CD4-positive, CD25-positive, alpha-beta regulatory T cell (primary cell): ENCODE results near the gene DENND2A. TPM values are rescaled to one million over a fixed set of nuclear protein-coding genes. Genes with fewer than 3 reads are reported as not detected.

ENCODE experiments used
- ATAC-seq, 2 donors: fragments of 150-1000 bp; cut with Tn5 transposase; one replicate each; pipeline ENCODE4 v1.10.0; 2021; ENCODE audit warnings: low read depth in 2 of 2, moderate number of reproducible peaks in 2 of 2, moderate library complexity in 1 of 2
- DNase-seq, 3 donors: peaks; one replicate each; pipeline versions ENCODE4 v3.0.0 to v3.0.0-alpha.2; 2012 to 2022; ENCODE audit warnings: mixed read lengths in 1 of 3
- H3K27ac ChIP-seq: one replicate; pipeline ENCODE4 v1.7.0; 2013; ENCODE audit warnings: mild to moderate bottlenecking, low read length; ENCODE audit not compliant: insufficient read depth, poor library complexity, severe bottlenecking
- H3K27me3 ChIP-seq: one replicate; pipeline ENCODE4 v1.7.0; 2013; ENCODE audit warnings: low read length; ENCODE audit not compliant: control insufficient read depth, insufficient read depth
- H3K36me3 ChIP-seq: one replicate; pipeline ENCODE4 v1.7.0; 2013; ENCODE audit warnings: mild to moderate bottlenecking, low read length, moderate library complexity; ENCODE audit not compliant: control insufficient read depth, insufficient read depth
- H3K4me1 ChIP-seq: 2 replicates; pipeline ENCODE4 v1.7.0; 2013; ENCODE audit warnings: mild to moderate bottlenecking, low read length; ENCODE audit not compliant: insufficient read depth, control insufficient read depth, poor library complexity, severe bottlenecking
- H3K4me3 ChIP-seq: one replicate; pipeline ENCODE4 v1.7.0; 2013; ENCODE audit warnings: low read depth, mild to moderate bottlenecking, low read length, moderate library complexity
- H3K9me3 ChIP-seq, 2 experiments: 1 replicate in 1 of 2; 2 replicates in 1 of 2; pipeline ENCODE4 v1.7.0; 2013; ENCODE audit warnings: low read length in 2 of 2, mild to moderate bottlenecking in 1 of 2, moderate library complexity in 1 of 2; ENCODE audit not compliant: control insufficient read depth in 2 of 2
- H3K27ac Mint-ChIP-seq, 3 donors: one replicate each; pipeline ENCODE4 v1.8.0; 2020 to 2022; ENCODE audit warnings: mild to moderate bottlenecking in 3 of 3, mixed read lengths in 3 of 3, moderate library complexity in 2 of 3
- H3K27me3 Mint-ChIP-seq: one replicate; pipeline ENCODE4 v1.8.0; 2022; ENCODE audit warnings: mild to moderate bottlenecking, mixed read lengths
- H3K36me3 Mint-ChIP-seq: one replicate; pipeline ENCODE4 v1.8.0; 2020; ENCODE audit warnings: mixed read lengths
- H3K4me1 Mint-ChIP-seq, 4 donors: one replicate each; pipeline ENCODE4 v1.8.0; 2020 to 2022; ENCODE audit warnings: mixed read lengths in 4 of 4, mild to moderate bottlenecking in 1 of 4
- H3K4me3 Mint-ChIP-seq, 4 donors: one replicate each; pipeline ENCODE4 v1.8.0; 2020 to 2022; ENCODE audit warnings: mild to moderate bottlenecking in 4 of 4, mixed read lengths in 4 of 4, moderate library complexity in 3 of 4
- H3K9me3 Mint-ChIP-seq, 7 donors: one replicate each; pipeline ENCODE4 v1.8.0; 2020 to 2022; ENCODE audit warnings: mixed read lengths in 7 of 7, mild to moderate bottlenecking in 3 of 7, moderate library complexity in 2 of 7
- polyA plus RNA-seq, 4 donors: library from polyadenylated mRNA; unstranded; fragments of 300-500 nt; fragmentation: Illumina TruSeq; gene quantifications; one replicate each; pipeline ENCODE4 v1.2.3, GENCODE V29; 2021
- total RNA-seq: library from RNA; stranded (reverse); gene quantifications from one replicate; pipeline ENCODE4 v1.2.3, GENCODE V29; 2022

Gene DENND2A, protein sequence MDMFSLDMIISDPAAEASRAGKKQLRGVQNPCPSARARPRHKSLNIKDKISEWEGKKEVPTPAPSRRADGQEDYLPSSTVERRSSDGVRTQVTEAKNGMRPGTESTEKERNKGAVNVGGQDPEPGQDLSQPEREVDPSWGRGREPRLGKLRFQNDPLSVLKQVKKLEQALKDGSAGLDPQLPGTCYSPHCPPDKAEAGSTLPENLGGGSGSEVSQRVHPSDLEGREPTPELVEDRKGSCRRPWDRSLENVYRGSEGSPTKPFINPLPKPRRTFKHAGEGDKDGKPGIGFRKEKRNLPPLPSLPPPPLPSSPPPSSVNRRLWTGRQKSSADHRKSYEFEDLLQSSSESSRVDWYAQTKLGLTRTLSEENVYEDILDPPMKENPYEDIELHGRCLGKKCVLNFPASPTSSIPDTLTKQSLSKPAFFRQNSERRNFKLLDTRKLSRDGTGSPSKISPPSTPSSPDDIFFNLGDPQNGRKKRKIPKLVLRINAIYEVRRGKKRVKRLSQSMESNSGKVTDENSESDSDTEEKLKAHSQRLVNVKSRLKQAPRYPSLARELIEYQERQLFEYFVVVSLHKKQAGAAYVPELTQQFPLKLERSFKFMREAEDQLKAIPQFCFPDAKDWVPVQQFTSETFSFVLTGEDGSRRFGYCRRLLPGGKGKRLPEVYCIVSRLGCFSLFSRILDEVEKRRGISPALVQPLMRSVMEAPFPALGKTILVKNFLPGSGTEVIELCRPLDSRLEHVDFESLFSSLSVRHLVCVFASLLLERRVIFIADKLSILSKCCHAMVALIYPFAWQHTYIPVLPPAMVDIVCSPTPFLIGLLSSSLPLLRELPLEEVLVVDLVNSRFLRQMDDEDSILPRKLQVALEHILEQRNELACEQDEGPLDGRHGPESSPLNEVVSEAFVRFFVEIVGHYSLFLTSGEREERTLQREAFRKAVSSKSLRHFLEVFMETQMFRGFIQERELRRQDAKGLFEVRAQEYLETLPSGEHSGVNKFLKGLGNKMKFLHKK
- total RNA-seq (not detected), polyA plus RNA-seq (not detected)

DNA sequence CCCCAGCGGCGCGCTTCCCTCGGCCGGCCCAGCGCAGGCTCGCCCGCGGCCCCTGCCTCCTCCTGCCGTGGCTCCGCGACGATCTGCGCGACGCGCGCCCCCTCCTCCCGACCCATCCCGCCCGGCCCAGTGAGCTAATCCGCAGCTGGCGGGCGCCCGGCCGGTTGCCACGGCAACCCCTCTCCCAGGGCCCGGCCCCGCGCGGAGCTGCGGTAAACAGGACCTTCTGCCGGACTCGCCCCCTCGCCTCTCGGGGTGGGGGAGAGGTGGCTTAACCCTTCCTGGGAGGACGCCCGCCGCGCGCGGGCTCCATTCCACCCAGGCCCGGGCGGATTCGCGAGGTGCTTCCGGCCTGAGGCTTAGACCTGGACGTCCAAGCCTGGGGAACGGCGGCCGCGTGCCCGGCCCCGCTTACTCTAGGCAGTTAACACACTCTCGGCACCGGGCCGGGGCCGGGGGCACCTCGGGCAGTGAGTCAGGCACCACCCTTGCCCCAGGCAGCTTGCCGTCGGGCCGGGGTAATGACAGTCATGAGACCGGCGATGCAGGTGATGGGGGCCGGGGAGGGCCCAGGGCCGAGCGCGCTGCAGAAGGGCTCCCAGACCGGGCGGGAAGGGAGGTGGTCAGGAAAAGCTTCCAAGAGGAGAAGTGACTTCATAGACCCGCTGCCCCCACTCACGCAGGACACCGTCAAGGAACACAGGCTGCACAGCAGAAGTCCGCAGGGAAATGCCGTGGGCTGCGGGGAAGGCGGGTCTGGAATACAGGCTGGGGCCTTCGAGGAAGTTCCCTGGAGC is at the start of gene DENND2A:
Gene DENND2A (minus strand): TSS at position 87 of the 797 bp plus-strand sequence. CDS start 38,416 bp downstream, outside the sequence.
- peak within 1 kb of the TSS in 1 of 3 donors; percentile 8 for H3K27ac Mint-ChIP-seq
- peaks cover 4% of the 10 kb centered on the region for H3K36me3 Mint-ChIP-seq
- DNase-seq (peak in 1 of 3 donors; percentile 5), ATAC-seq (no peak)
- Histone ChIP-seq H3K4me3 (no peak within 1 kb of the TSS), H3K9me3 (no peaks in the 10 kb centered on the region), H3K27ac (no peak within 1 kb of the TSS), H3K36me3 (no peaks in the 10 kb centered on the region), H3K27me3 (peaks cover 19% of the 10 kb centered on the region), H3K4me1 (peaks cover 14% of the 10 kb centered on the region)
- H3K4me1 Mint-ChIP-seq, result peaks cover 0 to 21% (median 5%) of the 10 kb centered on the region in 4 donors
- H3K9me3 Mint-ChIP-seq, result peaks cover 0 to 3% (median 0%) of the 10 kb centered on the region in 7 donors
- peak within 1 kb of the TSS in 3 of 4 donors; percentile 17 to 87 (median 85) for H3K4me3 Mint-ChIP-seq
- peaks cover 63% of the 10 kb centered on the region for H3K27me3 Mint-ChIP-seq

DNA sequence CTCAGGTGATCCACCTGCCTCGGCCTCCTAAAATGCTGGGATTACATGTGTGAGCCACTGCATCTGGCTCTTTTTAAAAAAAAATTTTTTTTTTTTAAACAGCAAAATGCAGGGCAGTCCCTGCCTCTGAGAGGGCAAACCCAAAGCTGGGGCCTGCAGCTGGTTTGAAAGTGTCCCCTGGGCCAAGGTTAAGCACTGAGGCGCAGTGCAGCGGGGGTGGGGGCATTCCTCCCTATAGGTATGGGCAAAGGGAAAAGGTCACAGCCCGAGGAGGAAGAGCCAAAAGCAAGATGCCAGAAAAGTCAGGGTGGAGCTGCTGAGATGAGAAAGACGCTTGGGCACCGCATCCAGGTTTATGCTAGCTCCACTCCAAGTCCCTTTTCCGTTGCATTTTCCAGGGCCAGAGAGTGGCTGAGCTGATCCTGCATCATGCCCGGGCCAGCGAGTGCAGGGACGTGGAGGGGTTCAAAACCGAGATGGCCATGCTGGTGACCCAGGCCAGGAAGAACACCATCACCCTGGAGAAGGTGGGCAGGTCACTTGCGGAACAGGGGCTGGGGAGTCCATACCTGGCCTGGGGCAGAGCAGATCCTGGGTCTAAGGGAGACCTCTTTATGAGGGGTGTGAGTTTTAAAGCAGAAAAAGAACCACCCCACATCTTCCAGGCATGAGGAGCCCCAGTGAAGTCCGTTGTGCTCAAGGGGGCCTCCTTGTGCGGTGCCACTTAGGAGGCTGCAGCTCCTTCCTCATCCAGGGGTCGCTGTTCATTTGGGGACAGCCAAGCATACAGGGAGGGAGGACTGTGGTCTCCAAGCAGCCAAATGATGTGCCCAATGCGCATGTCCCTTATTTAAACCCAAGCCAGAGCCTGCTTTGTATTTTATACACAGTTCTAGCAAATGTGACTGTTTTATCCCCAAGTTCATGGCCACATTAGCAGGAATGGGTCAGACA is 48.9 kb upstream of the DENND2A start:
- Mint-ChIP-seq H3K27me3 (no peaks in the 10 kb centered on the region), H3K4me1 (no peaks in the 10 kb centered on the region), H3K4me3 (no peak overlapping the region), H3K9me3 (no peaks in the 10 kb centered on the region), H3K27ac (no peak overlapping the region), H3K36me3 (peaks cover 14% of the 10 kb centered on the region)
- no peak for ATAC-seq
- H3K4me3 ChIP-seq, result no peak overlapping the region
- H3K27ac ChIP-seq, result no peak overlapping the region
- H3K4me1 ChIP-seq, result no peaks in the 10 kb centered on the region
- no peaks in the 10 kb centered on the region for H3K27me3 ChIP-seq
- no peaks in the 10 kb centered on the region for H3K9me3 ChIP-seq
- peaks cover 11% of the 10 kb centered on the region for H3K36me3 ChIP-seq
- no peak for DNase-seq

DNA sequence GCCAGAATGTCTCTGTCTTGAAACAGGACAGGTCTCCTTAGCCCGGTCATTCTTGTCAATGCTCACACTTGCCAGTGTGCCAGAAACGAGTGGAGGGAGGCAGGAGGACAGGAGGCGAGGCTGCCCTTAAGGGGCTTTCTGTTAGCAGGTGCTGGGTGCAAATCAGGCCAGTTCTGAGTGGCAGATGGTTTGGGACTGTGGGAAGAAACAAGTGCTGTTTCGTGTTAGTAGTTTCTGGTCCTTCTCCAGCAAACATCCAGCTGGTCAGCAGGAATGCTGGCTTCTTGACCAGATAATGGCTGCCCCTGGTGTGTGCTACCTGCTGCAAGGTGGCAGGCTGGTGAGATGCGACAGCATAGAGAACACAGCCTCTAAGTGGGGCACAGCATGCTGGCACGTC is 47.7 kb upstream of the DENND2A start:
- ATAC-seq (no peak), DNase-seq (no peak)
- H3K9me3 ChIP-seq, result no peaks in the 10 kb centered on the region
- Mint-ChIP-seq H3K27me3 (no peaks in the 10 kb centered on the region), H3K4me3 (no peak overlapping the region), H3K9me3 (no peaks in the 10 kb centered on the region), H3K4me1 (no peaks in the 10 kb centered on the region), H3K27ac (no peak overlapping the region), H3K36me3 (peaks cover 24% of the 10 kb centered on the region)
- no peak overlapping the region for H3K4me3 ChIP-seq
- no peaks in the 10 kb centered on the region for H3K27me3 ChIP-seq
- H3K36me3 ChIP-seq, result peaks cover 17% of the 10 kb centered on the region
- no peaks in the 10 kb centered on the region for H3K4me1 ChIP-seq
- H3K27ac ChIP-seq, result no peak overlapping the region

DNA sequence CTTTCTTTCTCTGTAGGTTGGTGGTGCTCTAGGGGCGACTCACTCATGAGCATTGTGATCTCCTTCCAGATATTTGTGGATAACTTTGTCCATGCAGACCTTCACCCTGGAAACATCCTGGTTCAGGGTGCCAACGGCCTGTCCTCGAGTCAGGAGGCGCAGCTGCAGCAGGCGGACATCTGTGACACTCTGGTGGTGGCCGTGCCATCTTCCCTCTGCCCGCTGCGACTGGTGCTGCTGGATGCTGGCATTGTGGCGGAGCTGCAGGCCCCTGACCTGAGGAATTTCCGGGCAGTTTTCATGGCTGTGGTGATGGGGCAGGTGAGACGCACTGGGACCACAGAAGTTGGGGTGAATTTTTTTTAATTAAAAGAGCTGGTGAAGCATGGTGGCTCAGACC is 46.3 kb upstream of the DENND2A start:
- Histone ChIP-seq H3K9me3 (no peaks in the 10 kb centered on the region), H3K36me3 (peaks cover 17% of the 10 kb centered on the region), H3K4me3 (no peak overlapping the region), H3K27me3 (no peaks in the 10 kb centered on the region), H3K27ac (no peak overlapping the region), H3K4me1 (no peaks in the 10 kb centered on the region)
- Mint-ChIP-seq H3K27me3 (no peaks in the 10 kb centered on the region), H3K27ac (peak overlapping the region in 1 of 3 donors; percentile 60), H3K4me1 (no peaks in the 10 kb centered on the region), H3K36me3 (peaks cover 24% of the 10 kb centered on the region), H3K9me3 (no peaks in the 10 kb centered on the region), H3K4me3 (no peak overlapping the region)
- DNase-seq, result no peak
- no peak for ATAC-seq

DNA sequence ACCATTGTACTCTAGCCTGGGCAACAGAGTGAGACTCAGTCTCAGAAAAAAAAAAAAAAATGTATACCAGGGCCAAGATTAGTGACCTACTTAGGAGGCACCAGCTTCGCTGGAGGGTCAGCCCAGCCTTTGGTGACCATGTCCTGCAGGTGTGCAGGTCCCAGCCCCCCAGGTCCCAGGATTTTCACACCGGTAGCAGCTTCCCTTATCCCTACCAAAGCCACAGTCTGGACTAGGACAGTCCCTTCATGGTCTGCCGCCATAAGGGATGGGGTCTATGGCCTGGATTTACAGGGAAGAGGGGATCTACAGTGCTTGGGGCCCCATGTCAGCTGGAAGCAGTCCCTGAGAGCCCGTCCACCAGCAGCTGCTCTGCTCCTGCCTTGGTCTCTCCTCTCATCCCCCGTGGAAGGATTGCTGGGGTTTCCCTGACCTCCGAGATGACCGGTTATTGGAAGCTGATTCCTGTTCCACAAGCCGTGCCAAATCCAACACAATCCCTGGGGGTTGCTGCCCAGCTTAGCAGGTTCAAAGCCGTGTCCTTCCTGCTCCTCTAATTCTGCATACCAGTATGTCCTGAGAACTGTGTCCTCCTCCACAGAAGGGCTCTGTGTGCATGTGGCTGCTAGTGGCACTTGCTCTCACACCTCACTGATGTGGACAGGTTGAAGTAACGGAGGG is 44.9 kb upstream of the DENND2A start:
- DNase-seq, result no peak
- Mint-ChIP-seq H3K9me3 (no peaks in the 10 kb centered on the region), H3K27ac (no peak overlapping the region), H3K4me1 (peaks cover 0 to 2% (median 0%) of the 10 kb centered on the region in 4 donors), H3K27me3 (no peaks in the 10 kb centered on the region), H3K36me3 (peaks cover 29% of the 10 kb centered on the region), H3K4me3 (no peak overlapping the region)
- Histone ChIP-seq H3K27me3 (no peaks in the 10 kb centered on the region), H3K4me1 (no peaks in the 10 kb centered on the region), H3K9me3 (no peaks in the 10 kb centered on the region), H3K27ac (no peak overlapping the region), H3K4me3 (no peak overlapping the region), H3K36me3 (peaks cover 28% of the 10 kb centered on the region)
- ATAC-seq, result no peak

DNA sequence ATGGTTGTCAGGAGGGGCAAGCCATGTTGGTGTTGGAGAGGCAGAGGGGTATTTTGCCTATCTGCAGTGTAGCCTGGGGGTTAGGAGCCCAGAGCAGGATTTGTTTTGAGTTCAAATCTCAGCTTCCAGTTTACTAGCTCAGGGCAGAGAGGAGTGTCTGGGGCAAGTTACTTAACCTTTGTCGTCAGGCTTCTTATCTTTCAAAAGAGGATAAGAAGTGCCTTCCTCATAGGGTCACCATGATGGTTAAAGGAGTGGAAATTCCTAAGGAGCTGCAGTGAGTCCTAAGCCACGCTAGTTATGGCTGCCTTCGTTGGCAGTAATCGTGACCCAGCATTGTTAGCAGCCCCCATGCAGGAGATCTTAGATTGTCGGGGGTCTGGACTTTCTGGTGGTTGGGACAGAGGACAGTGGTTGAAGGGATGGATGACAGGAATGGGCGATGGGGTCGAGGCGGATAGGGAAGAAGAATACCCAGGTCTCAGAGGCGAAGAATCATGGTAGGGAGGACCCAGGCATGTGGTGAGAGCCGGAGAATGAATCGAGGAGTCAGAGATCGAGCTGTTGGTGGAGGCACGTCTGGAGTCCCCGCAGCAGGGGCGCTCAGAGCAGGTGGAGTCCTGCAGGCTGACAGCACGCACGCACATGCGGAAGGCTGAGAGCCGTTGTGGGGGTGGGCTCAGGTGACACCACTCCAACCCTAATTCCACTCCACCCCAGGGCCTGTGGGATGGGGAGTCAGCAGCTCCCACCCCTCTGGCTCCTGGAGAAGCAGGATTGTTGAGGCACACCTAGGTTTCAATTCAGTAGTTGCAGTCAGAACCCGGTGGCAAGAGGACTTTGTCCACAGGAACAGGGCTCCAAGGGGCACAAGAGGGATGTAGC is 43.7 kb upstream of the DENND2A start:
- H3K9me3 ChIP-seq, result no peaks in the 10 kb centered on the region
- Mint-ChIP-seq H3K27me3 (no peaks in the 10 kb centered on the region), H3K4me3 (peak overlapping the region in 1 of 4 donors; percentile 52), H3K27ac (peak overlapping the region in 1 of 3 donors; percentile 24), H3K9me3 (no peaks in the 10 kb centered on the region), H3K36me3 (peaks cover 34% of the 10 kb centered on the region), H3K4me1 (peaks cover 0 to 2% (median 0%) of the 10 kb centered on the region in 4 donors)
- H3K27ac ChIP-seq, result no peak overlapping the region
- no peak overlapping the region for H3K4me3 ChIP-seq
- H3K36me3 ChIP-seq, result peaks cover 24% of the 10 kb centered on the region
- ATAC-seq (no peak), DNase-seq (no peak)
- H3K27me3 ChIP-seq, result no peaks in the 10 kb centered on the region
- H3K4me1 ChIP-seq, result no peaks in the 10 kb centered on the region
